Measurements from ENCODE around the gene MED9. TPM values are rescaled to one million over a fixed set of nuclear protein-coding genes. Genes with fewer than 3 reads are reported as not detected.

Gene MED9
- polyA plus RNA-seq, 1 donor from 2014 or later: 25.1 TPM

DNA sequence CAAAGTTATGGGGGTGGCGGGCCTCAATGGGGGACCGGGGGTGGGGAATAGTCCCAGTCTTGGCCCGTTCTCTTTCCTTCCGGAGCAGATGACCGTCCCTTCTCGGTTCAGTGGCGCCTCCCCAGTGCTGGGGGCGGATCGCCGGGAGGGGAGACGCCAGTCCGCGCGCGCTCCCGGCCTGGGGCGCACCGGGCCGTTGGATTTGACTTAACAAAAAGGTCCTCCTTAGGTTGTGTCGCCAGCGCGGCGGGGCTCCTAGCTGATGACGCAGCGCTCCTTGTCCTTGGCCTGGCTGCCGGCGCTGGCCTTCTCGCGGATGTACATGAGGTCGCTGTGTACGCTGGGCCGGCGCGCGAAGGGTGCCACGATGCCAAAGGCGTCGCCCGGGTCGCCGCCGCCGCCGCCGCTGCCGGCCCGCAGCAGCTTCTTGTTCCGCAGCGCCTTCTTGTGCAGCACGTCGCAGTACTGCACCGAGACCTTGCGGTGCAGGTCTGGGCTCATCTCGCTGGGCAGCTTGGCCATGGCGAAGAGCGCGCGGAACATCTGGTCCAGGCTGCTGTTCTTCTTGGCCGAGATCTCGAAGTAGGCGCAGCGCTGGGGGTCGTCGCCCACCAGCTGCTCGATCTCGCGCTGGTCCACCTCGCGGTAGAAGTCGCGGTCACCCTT, 18.2 kb downstream of the MED9 start:
- Histone ChIP-seq H3K36me3 (ENCODE audit: insufficient read depth, low read length) (no peaks in the 10 kb centered on the region), H3K9ac (ENCODE audit: low read length) (peak overlapping the region; percentile 75), H2AFZ (ENCODE audit: low read depth, low read length) (no peak overlapping the region), H3K79me2 (replicated peaks; ENCODE audit: insufficient read depth, low read length) (peaks cover 11% of the 10 kb centered on the region), H3K9me2 (ENCODE audit: insufficient read depth, low read length) (no peaks in the 10 kb centered on the region), H3K4me2 (ENCODE audit: low read length) (peak overlapping the region; percentile 70), H4K20me1 (ENCODE audit: insufficient read depth) (no peaks in the 10 kb centered on the region), H3K4me3 (ENCODE audit: low read length) (peak overlapping the region; percentile 78), H3K27me3 (ENCODE audit: insufficient read depth, low read depth, low read length) (peaks cover 19% of the 10 kb centered on the region), H3K9me3 (ENCODE audit: low read length) (no peaks in the 10 kb centered on the region), H3K27ac (ENCODE audit: low read length) (peak overlapping the region; percentile 70), H3F3A (ENCODE audit: insufficient read depth, low read length, poor library complexity, severe bottlenecking) (no peaks in the 10 kb centered on the region)
- TF ChIP-seq MXI1 (conservative IDR thresholded peaks at IDR 0.05; ENCODE audit: poor library complexity, severe bottlenecking) (peak; percentile 41), RAD21 (conservative IDR thresholded peaks at IDR 0.05) (peak; percentile 51), POLR2AphosphoS5 (IDR thresholded peaks at IDR 0.05) (no peak), TAF1 (IDR thresholded peaks at IDR 0.05; ENCODE audit: low read depth) (no peak), SMC3 (conservative IDR thresholded peaks at IDR 0.05; ENCODE audit: poor library complexity) (peak; percentile 49)
- TF ChIP-seq, protein P1, sequence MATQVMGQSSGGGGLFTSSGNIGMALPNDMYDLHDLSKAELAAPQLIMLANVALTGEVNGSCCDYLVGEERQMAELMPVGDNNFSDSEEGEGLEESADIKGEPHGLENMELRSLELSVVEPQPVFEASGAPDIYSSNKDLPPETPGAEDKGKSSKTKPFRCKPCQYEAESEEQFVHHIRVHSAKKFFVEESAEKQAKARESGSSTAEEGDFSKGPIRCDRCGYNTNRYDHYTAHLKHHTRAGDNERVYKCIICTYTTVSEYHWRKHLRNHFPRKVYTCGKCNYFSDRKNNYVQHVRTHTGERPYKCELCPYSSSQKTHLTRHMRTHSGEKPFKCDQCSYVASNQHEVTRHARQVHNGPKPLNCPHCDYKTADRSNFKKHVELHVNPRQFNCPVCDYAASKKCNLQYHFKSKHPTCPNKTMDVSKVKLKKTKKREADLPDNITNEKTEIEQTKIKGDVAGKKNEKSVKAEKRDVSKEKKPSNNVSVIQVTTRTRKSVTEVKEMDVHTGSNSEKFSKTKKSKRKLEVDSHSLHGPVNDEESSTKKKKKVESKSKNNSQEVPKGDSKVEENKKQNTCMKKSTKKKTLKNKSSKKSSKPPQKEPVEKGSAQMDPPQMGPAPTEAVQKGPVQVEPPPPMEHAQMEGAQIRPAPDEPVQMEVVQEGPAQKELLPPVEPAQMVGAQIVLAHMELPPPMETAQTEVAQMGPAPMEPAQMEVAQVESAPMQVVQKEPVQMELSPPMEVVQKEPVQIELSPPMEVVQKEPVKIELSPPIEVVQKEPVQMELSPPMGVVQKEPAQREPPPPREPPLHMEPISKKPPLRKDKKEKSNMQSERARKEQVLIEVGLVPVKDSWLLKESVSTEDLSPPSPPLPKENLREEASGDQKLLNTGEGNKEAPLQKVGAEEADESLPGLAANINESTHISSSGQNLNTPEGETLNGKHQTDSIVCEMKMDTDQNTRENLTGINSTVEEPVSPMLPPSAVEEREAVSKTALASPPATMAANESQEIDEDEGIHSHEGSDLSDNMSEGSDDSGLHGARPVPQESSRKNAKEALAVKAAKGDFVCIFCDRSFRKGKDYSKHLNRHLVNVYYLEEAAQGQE (IDR thresholded peaks at IDR 0.05; ENCODE audit: borderline replicate concordance): peak; percentile 59

DNA sequence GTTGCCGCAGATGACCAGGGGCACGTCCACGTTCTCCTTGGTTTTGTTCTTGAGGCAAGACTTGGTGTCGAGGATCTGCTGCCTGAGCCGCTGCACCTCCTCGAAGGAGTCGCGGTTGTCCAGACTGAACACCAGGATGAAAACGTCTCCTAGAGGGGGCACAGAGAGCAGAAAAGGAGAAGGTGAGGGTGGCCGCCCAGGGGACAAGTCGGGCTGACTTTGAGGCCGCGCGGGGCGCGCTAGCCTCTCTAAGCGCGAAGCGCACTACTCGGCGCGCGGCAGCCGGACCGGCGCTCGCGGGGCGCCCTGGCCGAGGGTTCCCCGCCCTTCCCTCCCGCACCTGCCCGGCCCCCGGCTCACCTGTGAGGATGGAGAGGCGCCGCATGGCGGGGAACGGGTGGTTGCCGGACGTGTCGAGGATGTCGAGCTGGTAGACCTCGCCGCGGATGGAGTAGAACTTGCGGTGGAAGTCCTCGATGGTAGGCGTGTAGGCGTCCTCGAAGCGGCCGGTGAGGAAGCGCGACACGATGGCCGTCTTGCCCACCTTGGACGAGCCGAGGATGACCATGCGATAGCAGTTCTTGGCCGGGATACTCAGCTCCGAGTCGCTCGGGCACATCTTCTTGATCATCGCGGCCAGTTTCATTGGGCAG, 18.9 kb downstream of the MED9 start:
- Histone ChIP-seq H3K27ac (ENCODE audit: low read length) (peak overlapping the region; percentile 70), H3F3A (ENCODE audit: insufficient read depth, low read length, poor library complexity, severe bottlenecking) (no peaks in the 10 kb centered on the region), H4K20me1 (ENCODE audit: insufficient read depth) (no peaks in the 10 kb centered on the region), H3K9me3 (ENCODE audit: low read length) (no peaks in the 10 kb centered on the region), H3K9ac (ENCODE audit: low read length) (peak overlapping the region; percentile 75), H3K79me2 (replicated peaks; ENCODE audit: insufficient read depth, low read length) (peaks cover 11% of the 10 kb centered on the region), H3K9me2 (ENCODE audit: insufficient read depth, low read length) (no peaks in the 10 kb centered on the region), H2AFZ (ENCODE audit: low read depth, low read length) (no peak overlapping the region), H3K4me2 (ENCODE audit: low read length) (peak overlapping the region; percentile 59), H3K27me3 (ENCODE audit: insufficient read depth, low read depth, low read length) (peaks cover 19% of the 10 kb centered on the region), H3K4me3 (ENCODE audit: low read length) (peak overlapping the region; percentile 78), H3K36me3 (ENCODE audit: insufficient read depth, low read length) (no peaks in the 10 kb centered on the region)
- TF ChIP-seq, protein P1 (IDR thresholded peaks at IDR 0.05; ENCODE audit: borderline replicate concordance): no peak
- TF ChIP-seq, protein P2, sequence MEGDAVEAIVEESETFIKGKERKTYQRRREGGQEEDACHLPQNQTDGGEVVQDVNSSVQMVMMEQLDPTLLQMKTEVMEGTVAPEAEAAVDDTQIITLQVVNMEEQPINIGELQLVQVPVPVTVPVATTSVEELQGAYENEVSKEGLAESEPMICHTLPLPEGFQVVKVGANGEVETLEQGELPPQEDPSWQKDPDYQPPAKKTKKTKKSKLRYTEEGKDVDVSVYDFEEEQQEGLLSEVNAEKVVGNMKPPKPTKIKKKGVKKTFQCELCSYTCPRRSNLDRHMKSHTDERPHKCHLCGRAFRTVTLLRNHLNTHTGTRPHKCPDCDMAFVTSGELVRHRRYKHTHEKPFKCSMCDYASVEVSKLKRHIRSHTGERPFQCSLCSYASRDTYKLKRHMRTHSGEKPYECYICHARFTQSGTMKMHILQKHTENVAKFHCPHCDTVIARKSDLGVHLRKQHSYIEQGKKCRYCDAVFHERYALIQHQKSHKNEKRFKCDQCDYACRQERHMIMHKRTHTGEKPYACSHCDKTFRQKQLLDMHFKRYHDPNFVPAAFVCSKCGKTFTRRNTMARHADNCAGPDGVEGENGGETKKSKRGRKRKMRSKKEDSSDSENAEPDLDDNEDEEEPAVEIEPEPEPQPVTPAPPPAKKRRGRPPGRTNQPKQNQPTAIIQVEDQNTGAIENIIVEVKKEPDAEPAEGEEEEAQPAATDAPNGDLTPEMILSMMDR (IDR thresholded peaks at IDR 0.05; ENCODE audit: poor library complexity, severe bottlenecking): no peak
- no peak for TF ChIP-seq POLR2AphosphoS5 (IDR thresholded peaks at IDR 0.05)

Data from neural cell (in vitro differentiated cells).